Erythroblast (primary cell): Measurements from ENCODE around the gene THAP10.

Source experiments
- GATA1 ChIP-seq: IDR thresholded peaks from 2 replicates; pipeline ENCODE4 v1.6.1; 2011; ENCODE audit warnings: low read depth, mild to moderate bottlenecking, control low read depth, low read length, moderate library complexity
- POLR2A ChIP-seq: IDR thresholded peaks from 2 replicates; pipeline ENCODE4 v1.6.1; 2011; ENCODE audit warnings: mild to moderate bottlenecking, low read length

DNA sequence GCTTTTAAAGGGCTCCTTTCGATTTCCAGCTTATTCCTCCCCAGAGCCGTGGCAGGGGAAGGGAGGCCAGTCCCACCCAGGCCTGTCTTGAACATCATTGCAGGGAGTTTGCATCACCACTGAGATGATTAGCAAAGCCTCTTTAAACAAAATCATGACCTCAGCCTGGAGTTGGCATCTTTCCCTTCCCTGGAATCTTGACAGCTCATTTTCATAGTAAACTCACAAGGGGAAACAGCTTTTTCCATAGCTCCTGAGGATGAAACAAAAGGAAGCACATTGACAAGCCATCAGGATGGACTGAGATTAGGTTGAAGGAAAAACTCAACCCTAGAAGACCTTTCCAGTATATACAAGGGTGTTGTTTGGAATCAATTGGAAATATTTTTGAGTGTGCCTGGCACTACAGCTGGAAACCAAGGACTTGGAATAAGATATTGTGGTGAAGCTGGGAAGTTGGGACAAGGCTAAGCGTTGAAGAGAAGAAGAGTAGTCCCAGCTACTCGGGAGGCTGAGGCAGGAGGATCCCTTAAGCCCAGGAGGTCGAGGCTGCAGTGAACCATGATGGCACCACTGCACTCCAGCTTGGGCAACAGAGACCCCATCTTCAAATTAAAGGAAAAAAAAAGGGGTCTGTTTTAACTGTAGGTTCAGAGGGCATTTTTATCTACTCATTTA lies 35.2 kb downstream of the THAP10 start:
- TF ChIP-seq POLR2A: no peak
- no peak for TF ChIP-seq GATA1
